ENCODE results near the gene NCAM2.

The NCAM2 gene

GRCh38 chr21:21238629-21239400, 240.6 kb downstream of the NCAM2 start:
- Mint-ChIP-seq H3K27me3 (no peaks in the 10 kb centered on the region), H3K9me3 (no peaks in the 10 kb centered on the region), H3K4me1 (no peaks in the 10 kb centered on the region), H3K27ac (no peak overlapping the region), H3K4me3 (no peak overlapping the region)
- no peak for DNase-seq
- ATAC-seq: no peak

- DNase-seq: no peak
- Mint-ChIP-seq H3K9me3 (no peaks in the 10 kb centered on the region), H3K27me3 (no peaks in the 10 kb centered on the region), H3K4me1 (no peaks in the 10 kb centered on the region), H3K27ac (no peak overlapping the region), H3K4me3 (no peak overlapping the region)
- no peak for ATAC-seq
Observed at GRCh38 chr21:21241391-21241790, 243.2 kb downstream of the NCAM2 start.

DNA sequence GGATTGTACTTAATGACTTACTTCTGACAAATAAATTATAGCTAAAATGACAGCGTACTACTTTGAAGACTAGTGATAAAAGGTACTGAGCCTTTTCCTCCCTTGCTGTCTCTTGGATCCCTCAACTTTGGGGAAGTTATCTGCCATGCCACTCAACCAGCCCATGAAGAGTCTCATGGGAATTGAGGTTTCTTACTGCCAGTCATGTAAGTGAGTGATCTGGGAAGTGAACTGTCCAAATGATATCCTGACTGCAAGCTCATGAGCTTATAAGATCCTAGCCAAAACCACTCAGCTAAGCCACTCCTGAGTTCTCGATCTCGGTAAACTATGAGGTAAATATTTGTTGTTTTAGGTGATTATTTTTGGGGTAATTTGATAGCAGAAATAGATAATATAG, 247.8 kb downstream of the NCAM2 start:
- Mint-ChIP-seq H3K4me3 (no peak overlapping the region), H3K27me3 (no peaks in the 10 kb centered on the region), H3K4me1 (no peaks in the 10 kb centered on the region), H3K27ac (no peak overlapping the region), H3K9me3 (no peaks in the 10 kb centered on the region)
- DNase-seq (no peak), ATAC-seq (no peak)

- ATAC-seq (no peak), DNase-seq (no peak)
- H3K27ac Mint-ChIP-seq: no peak overlapping the region
- H3K4me1 Mint-ChIP-seq: no peaks in the 10 kb centered on the region
- H3K9me3 Mint-ChIP-seq: no peaks in the 10 kb centered on the region
- H3K4me3 Mint-ChIP-seq: no peak overlapping the region
- no peaks in the 10 kb centered on the region for H3K27me3 Mint-ChIP-seq
Observed at GRCh38 chr21:21247424-21247823, 249.2 kb downstream of the NCAM2 start.

DNA sequence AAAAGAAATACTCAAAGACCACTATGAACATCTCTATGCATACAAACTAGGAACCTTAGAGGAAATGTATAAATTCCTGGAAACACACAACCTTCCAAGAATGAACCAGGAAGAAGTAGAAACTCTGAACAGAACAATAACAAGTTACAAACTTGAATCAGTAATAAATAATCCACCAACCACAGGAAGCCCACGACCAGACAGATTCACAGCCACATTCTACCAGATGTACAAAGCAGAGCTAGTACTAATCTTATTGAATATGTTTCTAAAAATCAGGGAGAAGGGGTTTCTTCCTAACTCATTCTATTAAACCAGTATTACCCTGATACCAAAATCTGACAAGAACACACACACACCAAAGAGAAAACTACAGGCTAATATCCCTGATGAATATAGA, 263.8 kb downstream of the NCAM2 start:
- H3K4me3 Mint-ChIP-seq: no peak overlapping the region

DNA sequence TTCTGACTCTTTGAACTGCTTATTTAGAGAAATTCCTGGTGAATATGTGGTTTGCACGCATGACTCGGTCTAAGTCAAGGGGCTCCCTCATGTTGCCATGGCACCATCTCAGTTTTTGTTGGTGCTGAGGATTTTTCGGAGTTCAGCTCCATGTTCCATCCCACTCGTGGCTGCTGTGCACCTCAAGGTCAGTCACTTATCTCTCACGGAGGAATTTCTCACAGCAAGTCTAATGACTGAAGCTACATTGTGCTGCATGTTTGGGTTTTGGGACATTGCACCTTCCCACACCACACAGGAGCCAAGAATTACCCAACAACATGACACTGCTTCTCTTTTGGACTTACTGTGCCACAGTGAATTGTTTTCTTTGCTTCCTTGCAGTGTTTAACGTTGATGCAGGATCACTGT, 269.9 kb downstream of the NCAM2 start:
- Mint-ChIP-seq H3K27ac (no peak overlapping the region), H3K9me3 (peaks cover 0 to 5% of the 10 kb centered on the region in 2 donors), H3K27me3 (no peaks in the 10 kb centered on the region), H3K4me1 (no peaks in the 10 kb centered on the region), H3K4me3 (no peak overlapping the region)
- no peak for DNase-seq
- ATAC-seq: no peak

More for the DNA sequence above, 263.8 kb downstream of the NCAM2 start:
- H3K27ac Mint-ChIP-seq: no peak overlapping the region
- H3K4me1 Mint-ChIP-seq: no peaks in the 10 kb centered on the region
- H3K9me3 Mint-ChIP-seq: no peaks in the 10 kb centered on the region
- ATAC-seq (no peak), DNase-seq (no peak)
- H3K27me3 Mint-ChIP-seq: no peaks in the 10 kb centered on the region

DNA sequence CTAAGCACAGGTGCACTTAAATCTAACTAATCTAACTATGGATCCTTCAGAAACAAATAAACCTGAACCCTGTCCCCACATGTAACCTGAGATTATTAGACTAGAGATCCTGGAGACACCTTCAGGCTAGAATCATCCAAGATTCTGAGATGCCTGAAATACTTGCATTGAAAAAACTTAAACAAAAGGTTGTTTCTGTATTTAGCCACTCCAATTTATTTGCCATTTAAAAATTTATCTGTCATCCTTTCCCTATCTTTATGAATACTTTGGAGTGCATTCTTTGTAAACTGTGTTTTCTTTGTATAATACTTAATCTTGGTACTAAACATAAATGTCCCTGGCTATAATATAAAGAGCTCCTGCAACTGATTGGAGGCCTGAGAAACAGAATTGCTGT, 270.7 kb downstream of the NCAM2 start:
- no peak for DNase-seq
- H3K27me3 Mint-ChIP-seq: no peaks in the 10 kb centered on the region
- H3K4me1 Mint-ChIP-seq: no peaks in the 10 kb centered on the region
- H3K4me3 Mint-ChIP-seq: no peak overlapping the region
- peaks cover 0 to 5% of the 10 kb centered on the region in 2 donors for H3K9me3 Mint-ChIP-seq
- no peak overlapping the region for H3K27ac Mint-ChIP-seq
- no peak for ATAC-seq

GRCh38 chr21:21279193-21279901, 281.1 kb downstream of the NCAM2 start:
- H3K4me3 Mint-ChIP-seq: no peak overlapping the region

GRCh38 chr21:21283810-21284209, 285.6 kb downstream of the NCAM2 start:
- no peak for ATAC-seq
- Mint-ChIP-seq H3K27me3 (no peaks in the 10 kb centered on the region), H3K9me3 (no peaks in the 10 kb centered on the region), H3K27ac (no peak overlapping the region), H3K4me3 (no peak overlapping the region), H3K4me1 (no peaks in the 10 kb centered on the region)
- DNase-seq: no peak

More at GRCh38 chr21:21279193-21279901, 281.1 kb downstream of the NCAM2 start:
- no peaks in the 10 kb centered on the region for H3K9me3 Mint-ChIP-seq
- ATAC-seq: no peak
- no peak overlapping the region for H3K27ac Mint-ChIP-seq
- no peaks in the 10 kb centered on the region for H3K4me1 Mint-ChIP-seq
- DNase-seq: no peak
- no peaks in the 10 kb centered on the region for H3K27me3 Mint-ChIP-seq

- no peaks in the 10 kb centered on the region for H3K4me1 Mint-ChIP-seq
Observed at GRCh38 chr21:21286170-21286798, 288.1 kb downstream of the NCAM2 start.

DNA sequence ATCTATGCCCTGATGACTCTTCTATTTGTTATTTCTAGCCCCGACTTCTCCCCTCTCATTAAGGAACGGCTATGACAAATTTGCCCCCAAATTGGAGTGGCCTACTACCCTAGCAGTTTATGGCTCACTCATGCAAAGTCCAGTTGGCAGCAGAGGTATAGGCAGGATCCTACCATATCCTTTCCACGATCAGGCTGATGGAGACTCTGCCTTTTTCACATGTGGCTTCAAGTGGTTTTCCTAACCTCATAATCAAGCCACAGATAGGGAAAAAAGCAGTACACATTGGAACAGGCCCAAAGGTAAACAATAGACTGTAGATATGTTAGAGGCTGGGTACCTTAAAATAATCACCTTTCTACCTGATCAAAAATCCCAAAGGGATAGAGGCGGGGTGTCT, 292.5 kb downstream of the NCAM2 start:
- DNase-seq: no peak
- no peak overlapping the region for H3K4me3 Mint-ChIP-seq
- H3K4me1 Mint-ChIP-seq: no peaks in the 10 kb centered on the region
- no peaks in the 10 kb centered on the region for H3K27me3 Mint-ChIP-seq
- peaks cover 0 to 5% of the 10 kb centered on the region in 2 donors for H3K9me3 Mint-ChIP-seq
- no peak for ATAC-seq
- no peak overlapping the region for H3K27ac Mint-ChIP-seq

More at GRCh38 chr21:21286170-21286798, 288.1 kb downstream of the NCAM2 start:
- Mint-ChIP-seq H3K4me3 (no peak overlapping the region), H3K27me3 (no peaks in the 10 kb centered on the region), H3K27ac (no peak overlapping the region), H3K9me3 (no peaks in the 10 kb centered on the region)
- DNase-seq: no peak
- no peak for ATAC-seq

- Mint-ChIP-seq H3K27ac (no peak overlapping the region), H3K4me1 (no peaks in the 10 kb centered on the region), H3K4me3 (no peak overlapping the region), H3K9me3 (peaks cover 6 to 9% of the 10 kb centered on the region in 2 donors), H3K27me3 (no peaks in the 10 kb centered on the region)
- no peak for ATAC-seq
- DNase-seq: no peak
Observed at GRCh38 chr21:21291883-21292569, 293.8 kb downstream of the NCAM2 start.

DNA sequence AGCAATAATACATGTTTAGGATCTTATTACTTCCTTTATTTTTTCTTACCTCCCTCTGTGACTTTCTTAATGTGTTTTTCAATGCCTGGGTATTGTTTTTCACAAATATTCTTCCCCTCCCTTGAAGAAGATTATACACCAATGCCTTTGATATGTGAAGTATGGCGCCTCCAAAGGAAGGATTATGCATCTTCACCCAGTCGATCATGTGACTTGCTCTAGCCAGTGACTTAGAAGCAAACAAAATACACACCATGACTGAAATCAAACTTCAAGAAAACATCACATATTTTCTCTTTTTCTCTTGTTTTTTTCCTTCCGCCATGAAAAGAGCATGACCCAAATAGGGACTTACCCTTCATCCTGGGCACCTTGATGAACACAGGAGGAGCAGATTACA, 297.1 kb downstream of the NCAM2 start:
- H3K4me1 Mint-ChIP-seq: no peaks in the 10 kb centered on the region
- H3K4me3 Mint-ChIP-seq: no peak overlapping the region
- peaks cover 6 to 9% of the 10 kb centered on the region in 2 donors for H3K9me3 Mint-ChIP-seq
- ATAC-seq (no peak), DNase-seq (no peak)
- no peak overlapping the region for H3K27ac Mint-ChIP-seq
- no peaks in the 10 kb centered on the region for H3K27me3 Mint-ChIP-seq

GRCh38 chr21:21297211-21297610, 299.0 kb downstream of the NCAM2 start:
- no peak for DNase-seq
- H3K27ac Mint-ChIP-seq: no peak overlapping the region
- H3K4me3 Mint-ChIP-seq: no peak overlapping the region
- H3K4me1 Mint-ChIP-seq: no peaks in the 10 kb centered on the region
- peaks cover 6 to 9% of the 10 kb centered on the region in 2 donors for H3K9me3 Mint-ChIP-seq
- H3K27me3 Mint-ChIP-seq: no peaks in the 10 kb centered on the region
- ATAC-seq: no peak

DNA sequence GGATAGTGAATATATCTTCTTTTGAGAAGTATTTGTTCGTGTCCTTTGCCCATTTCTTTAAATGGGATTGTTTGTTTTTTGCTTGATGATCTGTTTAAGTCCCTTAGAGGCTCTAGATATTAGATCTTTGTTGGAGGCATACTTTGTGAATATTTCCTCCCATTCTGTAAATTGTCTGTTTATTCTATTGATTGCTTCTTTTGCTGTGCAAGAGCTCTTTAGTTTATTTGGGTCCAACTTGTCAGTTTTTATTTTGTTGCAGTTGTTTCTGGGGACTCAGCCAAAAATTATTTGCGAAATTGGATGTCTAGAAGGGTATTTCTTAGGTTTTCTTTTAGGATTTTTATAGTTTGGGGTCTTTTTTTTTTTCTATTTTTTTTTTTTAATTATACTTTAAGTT, 302.8 kb downstream of the NCAM2 start:
- Mint-ChIP-seq H3K27ac (no peak overlapping the region), H3K9me3 (peaks cover 5 to 6% of the 10 kb centered on the region in 2 donors), H3K4me1 (no peaks in the 10 kb centered on the region), H3K27me3 (no peaks in the 10 kb centered on the region), H3K4me3 (no peak overlapping the region)
- DNase-seq: no peak
- ATAC-seq: no peak

Measured in stimulated activated naive CD8-positive, alpha-beta T cell treated with anti-CD3 and anti-CD28 coated beads, Interleukin-15, amount 100 ng/mL, for 72 hours (primary cell).